Adrenal gland (tissue), 12 donors: ENCODE results near the gene CD300E. TPM values are rescaled to one million over a fixed set of nuclear protein-coding genes. Genes with fewer than 3 reads are reported as not detected.
"Not testable (repeated sequence)": the region's sequence is repeated elsewhere in the genome, so short reads cannot be mapped to it uniquely, and the experiment has no call there.

ENCODE experiments used
- DNase-seq, 7 donors: peaks; one replicate each; pipeline ENCODE4 v3.0.0-alpha.2; 2019 to 2020
- H3K27ac ChIP-seq, 5 donors: fragments of 200-600 bp; sonication (generic) in 4 of 5; 1 replicate in 3 of 5; 2 replicates in 2 of 5; pipeline versions ENCODE4 v1.5.1 to v1.8.0; 2016 to 2020; ENCODE audit warnings: mild to moderate bottlenecking in 1 of 5
- H3K27me3 ChIP-seq: fragments of 200-600 bp; 2 replicates; pipeline ENCODE4 v1.8.0; 2021
- H3K36me3 ChIP-seq, 2 donors: fragments of 200-600 bp; replicated peaks in 1 of 2; 1 replicate in 1 of 2; 2 replicates in 1 of 2; pipeline versions ENCODE4 v1.5.1 to v1.8.0; 2018 to 2022
- H3K4me1 ChIP-seq, 2 donors: fragments of 200-600 bp; replicated peaks in 1 of 2; 1 replicate in 1 of 2; 2 replicates in 1 of 2; pipeline versions ENCODE4 v1.5.1 to v1.8.0; 2018 to 2021
- H3K4me3 ChIP-seq, 4 donors: fragments of 200-600 bp; sonication (generic) in 3 of 4; one replicate each; pipeline ENCODE4 v1.5.1; 2016 to 2018
- H3K9me3 ChIP-seq, 3 donors: fragments of 200-600 bp; sonication (generic) in 1 of 3; replicated peaks in 1 of 3; 1 replicate in 2 of 3; 2 replicates in 1 of 3; pipeline versions ENCODE4 v1.5.1 to v1.8.0; 2016 to 2021
- CTCF ChIP-seq, 6 experiments: fragments of 450-650 bp in 4 of 6; fragments of 200-600 bp in 2 of 6; sonication (generic) in 1 of 6; IDR thresholded peaks; 1 replicate in 5 of 6; 2 replicates in 1 of 6; pipeline versions ENCODE4 v1.5.1 to v1.8.0; 2016 to 2021; ENCODE audit warnings: antibody characterized with exemption in 6 of 6, mild to moderate bottlenecking in 2 of 6, moderate library complexity in 1 of 6
- POLR2A ChIP-seq, 2 donors: fragments of 450-650 bp; IDR thresholded peaks; one replicate each; pipeline ENCODE4 v1.6.1; 2017; ENCODE audit warnings: antibody characterized with exemption in 2 of 2, mild to moderate bottlenecking in 2 of 2, moderate library complexity in 1 of 2
- WGBS, 4 donors: extraction: QIAGEN DNeasy Blood & Tissue Kit in 2 of 4; methylation state at CpG; one replicate each; pipeline versions ENCODE4 v1.1.5 to v1.1.7; 2013 to 2017; 5-methylcytosine and 5-hydroxymethylcytosine counted together
- intact Hi-C, 2 donors: fragments of 100-400 bp; cut with DNase I; formaldehyde crosslinking; loops; one replicate each; pipeline versions ENCODE4 v1.14.1 to v1.15.0; 2022 to 2023
- polyA plus RNA-seq, 3 donors: library from polyadenylated mRNA; stranded (reverse); fragments of 200-250 nt in 2 of 3; fragments of 350-450 nt in 1 of 3; fragmentation: Illumina TruSeq in 1 of 3; extraction: RNeasy Lipid Tissue Mini Kit (QIAGEN cat#74804) in 1 of 3; gene quantifications; one replicate each; pipeline ENCODE4 v1.2.3, GENCODE V29; 2013 to 2014
- total RNA-seq, 9 donors: library from RNA; depleted of rRNA in 4 of 9; stranded (reverse); fragments of >200 nt in 4 of 9; fragments of 120-200 nt in 1 of 9; fragmentation: NEBNext Ultra II Directional in 1 of 9; extraction: Animal tissue kit (Norgen Biotek cat#: 25700) in 1 of 9; gene quantifications; one replicate each; pipeline versions ENCODE4 v1.1.0 to v1.2.4, GENCODE V29; 2013 to 2023
- donor health status: healthy with polysubstance abuse.
- donor health status: Bipolar disorder and iron deficiency.
- donor health status: DM: yes; HTN: yes; CAD: no.
- donor health status: DM: no; HTN: no; CAD: no.
- donor health status: DM: no; HTN: no; CAD: no.
- donor health status: DM: yes; HTN: yes; CAD: no.

The CD300E gene
- total and polyA plus RNA-seq, 12 donors: 0.06 to 2.4 (median 0.57) TPM; not detected in 1

GRCh38 chr17:74631468-74632450 lies 8.2 kb upstream of the CD300E start:
- H3K27me3 ChIP-seq: no peaks in the 10 kb centered on the region
- no peak overlapping the region for H3K27ac ChIP-seq
- peak in 2 of 7 donors; percentile 19 to 21 for DNase-seq
- H3K36me3 ChIP-seq: no peaks in the 10 kb centered on the region
- H3K9me3 ChIP-seq: no peaks in the 10 kb centered on the region
- 30 to 38% (median 31%) methylated on average over 13 to 14 of the region's 14 CpGs for WGBS, 4 donors
- intact Hi-C loops: no loop called here
- H3K4me3 ChIP-seq: no peak overlapping the region
- no peak for TF ChIP-seq CTCF (IDR thresholded peaks at IDR 0.05)
- TF ChIP-seq POLR2A (IDR thresholded peaks at IDR 0.05): no peak
- H3K4me1 ChIP-seq: no peaks in the 10 kb centered on the region

- H3K36me3 ChIP-seq, H3K9me3 ChIP-seq, DNase-seq, H3K27me3 ChIP-seq, H3K4me1 ChIP-seq, intact Hi-C loops, H3K4me3 ChIP-seq, H3K27ac ChIP-seq: not testable (repeated sequence)
- WGBS, 4 donors: 79 to 89% (median 84%) methylated on average over 14 of the region's 14 CpGs
Measured at GRCh38 chr17:74630251-74630650, 6.7 kb upstream of the CD300E start.

GRCh38 chr17:74625661-74626060 lies 2.1 kb upstream of the CD300E start:
- no peak overlapping the region for H3K27ac ChIP-seq
- no peaks in the 10 kb centered on the region for H3K4me1 ChIP-seq
- no peak overlapping the region for H3K4me3 ChIP-seq
- intact Hi-C loops: no loop called here
- TF ChIP-seq POLR2A (IDR thresholded peaks at IDR 0.05) (no peak), CTCF (IDR thresholded peaks at IDR 0.05) (no peak)
- WGBS, 4 donors: 37 to 53% (median 48%) methylated on average over 3 of the region's 3 CpGs
- no peaks in the 10 kb centered on the region for H3K36me3 ChIP-seq
- H3K9me3 ChIP-seq: no peaks in the 10 kb centered on the region
- H3K27me3 ChIP-seq: no peaks in the 10 kb centered on the region
- no peak for DNase-seq

- peak overlapping the region in 1 of 5 donors; percentile 13 for H3K27ac ChIP-seq
- no peak for TF ChIP-seq CTCF (IDR thresholded peaks at IDR 0.05)
- no peaks in the 10 kb centered on the region for H3K9me3 ChIP-seq
- no peaks in the 10 kb centered on the region for H3K4me1 ChIP-seq
- intact Hi-C loops: no loop called here
- no peak overlapping the region for H3K4me3 ChIP-seq
- H3K36me3 ChIP-seq: no peaks in the 10 kb centered on the region
- 79 to 88% (median 84%) methylated on average over 1 of the region's 1 CpG for WGBS, 4 donors
- no peaks in the 10 kb centered on the region for H3K27me3 ChIP-seq
- no peak for DNase-seq
Measured at GRCh38 chr17:74624131-74624530, 593 bp upstream of the CD300E start.
